GM19438 (cell line): Measurements from ENCODE around the gene STK35.
"Not testable (repeated sequence)": the region's sequence is repeated elsewhere in the genome, so short reads cannot be mapped to it uniquely, and the experiment has no call there.

Experiments
- ATAC-seq: cut with Tn5 transposase; IDR thresholded peaks from one replicate; pipeline ENCODE4 v1.9.1; 2021; ENCODE audit warnings: low read depth; ENCODE audit not compliant: unreplicated experiment

STK35 gene

DNA sequence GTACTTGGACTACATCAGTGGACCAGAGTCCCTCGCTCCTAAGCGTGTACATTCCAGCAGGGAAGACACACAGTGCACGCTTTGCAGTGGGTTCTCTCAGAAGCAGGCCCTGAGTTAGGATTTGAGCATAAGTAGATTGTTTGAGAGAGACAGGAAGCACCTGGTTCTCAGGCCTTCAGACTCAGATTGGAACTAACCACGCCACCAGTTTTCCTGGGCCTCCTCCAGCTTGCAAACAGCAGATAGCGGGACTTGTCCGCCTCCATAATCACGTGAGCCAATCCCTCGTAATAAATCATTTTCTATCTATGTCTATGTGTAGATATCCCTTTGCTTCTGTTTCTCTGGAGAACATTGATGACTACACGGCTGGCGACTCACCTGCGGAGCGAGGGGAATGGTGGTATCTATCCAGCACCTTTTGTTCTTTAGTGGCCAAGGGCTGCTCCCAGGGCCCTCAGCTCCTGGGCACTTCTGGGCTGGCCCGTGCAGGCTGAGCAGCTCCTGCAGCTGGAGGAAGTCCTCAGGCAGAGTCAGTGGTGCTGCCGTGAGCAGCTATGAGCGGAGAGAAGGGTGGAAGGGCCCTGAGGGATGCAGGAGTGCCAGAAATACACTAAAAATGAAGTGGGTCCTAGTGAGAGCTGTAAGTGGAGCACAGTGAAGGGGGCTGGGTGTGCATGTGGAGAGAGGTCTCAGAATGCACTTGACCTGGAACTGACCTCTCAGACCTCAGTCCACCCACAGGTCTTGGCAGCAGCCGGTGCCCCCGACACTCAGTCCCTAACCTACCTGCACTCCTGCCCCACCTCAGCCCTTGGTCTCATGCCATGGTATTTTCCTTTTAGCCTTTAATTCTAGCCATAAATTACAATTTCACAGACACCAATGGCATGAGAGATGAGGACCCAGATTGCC is 76.9 kb downstream of the STK35 start:
- ATAC-seq, result no peak

DNA sequence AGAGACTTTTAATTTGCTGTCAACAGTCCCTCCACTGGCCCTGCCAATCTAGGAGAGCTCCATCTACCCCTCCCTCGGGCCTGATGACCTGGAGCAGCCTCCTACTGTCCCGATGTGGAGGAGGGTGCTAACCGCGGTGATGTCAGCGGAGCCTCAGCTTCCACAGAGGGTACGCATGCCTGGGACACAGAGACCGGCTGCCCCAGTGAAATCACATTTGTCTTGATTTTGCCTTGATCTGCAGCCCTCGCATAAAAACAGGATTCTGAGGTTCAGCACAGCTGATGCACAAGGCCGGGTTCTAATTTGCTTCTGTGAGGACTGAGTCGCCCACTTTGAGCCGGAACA is 77.6 kb downstream of the STK35 start:
- ATAC-seq, result no peak

DNA sequence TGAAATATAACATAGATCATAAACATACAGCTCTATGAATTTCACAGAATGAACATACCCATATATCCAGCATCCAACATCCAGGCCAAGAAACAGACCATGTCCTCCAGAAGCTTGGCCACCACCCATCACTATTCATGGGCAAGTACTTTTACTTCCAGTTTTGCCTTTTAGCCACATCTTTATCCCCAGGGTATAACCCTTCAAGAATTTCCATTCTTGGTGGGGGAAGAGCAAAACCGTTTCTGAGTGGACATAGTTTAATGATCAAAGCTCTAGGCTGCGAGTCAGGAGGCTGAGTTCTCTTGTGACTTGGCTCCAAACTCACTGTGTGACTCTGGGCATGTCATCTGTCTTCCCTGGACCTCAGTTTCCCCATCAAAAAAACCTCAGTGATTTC is 78.3 kb downstream of the STK35 start:
- ATAC-seq, result no peak

DNA sequence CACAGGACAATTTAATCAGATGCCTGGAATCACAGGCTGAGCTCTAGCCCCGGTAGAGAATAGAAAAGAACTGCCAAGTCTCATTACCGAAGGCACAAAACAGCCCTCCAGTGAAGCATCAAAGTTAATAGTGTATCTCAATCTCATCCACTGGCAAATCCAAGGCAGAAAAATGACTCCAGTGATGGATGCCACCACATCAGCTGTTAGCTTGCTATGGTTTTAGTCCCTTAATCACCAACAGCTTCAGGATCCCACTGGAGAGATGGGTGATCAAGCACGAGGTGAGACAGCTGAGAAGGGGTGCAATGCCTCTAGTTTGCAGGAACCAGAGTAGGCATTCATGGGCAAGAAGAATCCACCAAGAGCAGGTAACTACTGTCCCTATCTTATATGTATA is 81.8 kb downstream of the STK35 start:
- no peak for ATAC-seq

DNA sequence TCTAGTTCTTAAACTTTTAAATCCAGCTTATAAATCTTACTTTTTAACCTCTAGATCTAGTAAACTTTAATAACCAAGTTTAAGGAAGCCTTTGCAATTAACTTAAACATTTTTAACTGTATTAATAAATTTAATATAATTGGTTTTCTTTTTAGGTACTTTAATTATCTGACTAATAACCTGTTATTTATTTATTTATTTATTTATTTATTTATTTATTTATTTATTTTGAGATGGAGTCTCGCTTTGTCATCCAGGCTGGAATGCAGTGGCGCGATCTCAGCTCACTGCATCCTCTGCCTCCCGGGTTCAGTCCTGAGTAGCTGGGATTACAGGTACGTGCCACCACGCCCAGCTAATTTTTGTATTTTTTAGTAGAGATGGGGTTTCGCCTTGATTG is 83.3 kb downstream of the STK35 start:
- not testable (repeated sequence) for ATAC-seq

DNA sequence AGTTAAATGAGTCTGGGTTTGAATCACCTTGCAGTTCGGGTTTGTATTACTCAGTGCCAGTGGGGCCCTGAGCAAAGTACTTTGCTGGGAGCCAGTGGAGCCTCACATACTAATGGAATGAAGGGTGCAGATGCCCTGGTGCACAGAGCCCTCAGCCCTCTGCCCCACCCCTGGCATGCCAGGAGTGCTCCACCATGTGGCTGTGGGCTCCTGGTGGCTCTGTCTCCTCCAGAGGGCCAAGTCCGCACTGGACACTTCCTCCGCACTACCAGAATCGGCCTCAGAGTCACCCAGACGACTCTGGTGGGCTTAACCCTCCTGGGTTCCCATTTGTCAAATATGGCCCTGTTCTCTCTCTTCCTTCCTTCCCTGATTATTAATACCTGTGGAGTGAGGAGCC is 94.0 kb downstream of the STK35 start:
- ATAC-seq, result no peak

DNA sequence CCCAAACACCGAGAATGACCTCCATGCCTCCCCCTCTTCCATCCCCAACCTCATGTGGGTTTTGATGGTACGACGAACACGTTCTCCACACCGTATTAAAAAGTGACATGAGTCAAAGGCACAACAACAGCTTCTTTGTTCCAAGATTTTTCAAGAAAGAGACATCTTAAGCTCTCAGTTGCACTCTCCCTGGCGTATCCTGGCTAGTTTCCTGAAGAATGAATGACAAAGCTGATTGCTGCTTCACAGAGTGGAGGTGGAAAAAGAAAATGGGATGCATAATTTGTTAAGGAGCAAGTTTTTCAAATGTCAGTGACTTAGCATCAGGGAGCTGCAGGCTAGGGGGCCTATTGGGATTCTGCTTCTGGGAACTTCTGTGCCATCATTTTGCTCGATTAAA is 95.5 kb downstream of the STK35 start:
- no peak for ATAC-seq
